Spleen (tissue), 11 donors: ENCODE data around the gene BPI. TPM values are rescaled to one million over a fixed set of nuclear protein-coding genes. Genes with fewer than 3 reads are reported as not detected.
"Not testable (repeated sequence)": the region's sequence is repeated elsewhere in the genome, so short reads cannot be mapped to it uniquely, and the experiment has no call there.

Experiments
- DNase-seq: peaks from one replicate; pipeline ENCODE4 v3.0.0-alpha.2; 2020
- H3K27ac ChIP-seq, 8 donors: fragments of 200-600 bp; sonication (generic) in 7 of 8; 1 replicate in 4 of 8; 2 replicates in 4 of 8; pipeline versions ENCODE4 v1.5.0 to v1.8.0; 2016 to 2021; ENCODE audit warnings: inconsistent platforms in 4 of 8, mild to moderate bottlenecking in 4 of 8, moderate library complexity in 1 of 8
- H3K27me3 ChIP-seq, 7 donors: fragments of 200-600 bp; sonication (generic) in 6 of 7; replicated peaks in 1 of 7; 1 replicate in 4 of 7; 2 replicates in 3 of 7; pipeline versions ENCODE4 v1.5.0 to v1.8.0; 2016 to 2021; ENCODE audit warnings: inconsistent platforms in 3 of 7, mild to moderate bottlenecking in 1 of 7
- H3K36me3 ChIP-seq, 6 donors: fragments of 200-600 bp; sonication (generic) in 5 of 6; 1 replicate in 4 of 6; 2 replicates in 2 of 6; pipeline versions ENCODE4 v1.5.0 to v1.8.0; 2016 to 2021; ENCODE audit warnings: inconsistent platforms in 2 of 6
- H3K4me1 ChIP-seq, 6 donors: fragments of 200-600 bp; sonication (generic) in 5 of 6; 1 replicate in 3 of 6; 2 replicates in 3 of 6; pipeline versions ENCODE4 v1.5.0 to v1.8.0; 2016 to 2021; ENCODE audit warnings: inconsistent platforms in 3 of 6
- H3K4me3 ChIP-seq, 8 donors: fragments of 200-600 bp; sonication (generic) in 7 of 8; 1 replicate in 4 of 8; 2 replicates in 4 of 8; pipeline versions ENCODE4 v1.5.0 to v1.8.0; 2016 to 2021; ENCODE audit warnings: inconsistent platforms in 4 of 8, mild to moderate bottlenecking in 4 of 8, moderate library complexity in 2 of 8
- H3K9me3 ChIP-seq, 8 donors: fragments of 200-600 bp; sonication (generic) in 7 of 8; 1 replicate in 4 of 8; 2 replicates in 4 of 8; pipeline versions ENCODE4 v1.5.0 to v1.8.0; 2016 to 2021; ENCODE audit warnings: inconsistent platforms in 4 of 8
- POLR2A ChIP-seq, 3 donors: fragments of 450-650 bp; IDR thresholded peaks; one replicate each; pipeline ENCODE4 v1.5.1; 2017; ENCODE audit warnings: antibody characterized with exemption in 3 of 3, mild to moderate bottlenecking in 1 of 3
- POLR2AphosphoS5 ChIP-seq, 3 donors: sonication (generic); formaldehyde crosslinking; IDR thresholded peaks; one replicate each; pipeline ENCODE4 v1.5.1; 2017; ENCODE audit warnings: antibody characterized with exemption in 3 of 3
- WGBS, 5 donors: extraction: QIAGEN DNeasy Blood & Tissue Kit in 3 of 5; methylation state at CpG; one replicate each; pipeline versions ENCODE4 v1.1.5 to v1.1.7; 2013 to 2018; 5-methylcytosine and 5-hydroxymethylcytosine counted together
- intact Hi-C: fragments of 100-400 bp; cut with DNase I; formaldehyde crosslinking; loops from one replicate; pipeline ENCODE4 v1.15.0; 2023; ENCODE audit warnings: low total_unique reads
- polyA plus RNA-seq, 3 donors: library from polyadenylated mRNA; stranded (reverse); fragments of 200-250 nt; gene quantifications; one replicate each; pipeline ENCODE4 v1.2.1, GENCODE V29; 2013
- total RNA-seq, 7 donors: library from RNA; depleted of rRNA in 3 of 7; stranded (reverse); fragments of >200 nt in 3 of 7; fragmentation: NEBNext Ultra II Directional in 4 of 7; extraction: Animal tissue kit (Norgen Biotek cat#: 25700) in 4 of 7; gene quantifications; one replicate each; pipeline versions ENCODE4 v1.1.0 to v1.2.1, GENCODE V29; 2016 to 2021
- TF ChIP-seq, protein P1 (sequence below), 11 experiments: fragments of 200-600 bp in 7 of 11; fragments of 450-650 bp in 4 of 11; sonication (generic) in 4 of 11; IDR thresholded peaks in 8 of 11; conservative IDR thresholded peaks in 3 of 11; 1 replicate in 7 of 11; 2 replicates in 4 of 11; pipeline versions ENCODE4 v1.4.0 to v1.8.0; 2016 to 2021; ENCODE audit warnings: antibody characterized with exemption in 11 of 11, inconsistent platforms in 4 of 11, mild to moderate bottlenecking in 1 of 11
- donor health status: healthy with polysubstance abuse.
- donor health status: DM: no; HTN: no; CAD: no; lungs with moderate emphysema.
- donor health status: DM: no; HTN: no; CAD: no.
- donor health status: Bipolar disorder and iron deficiency.
- donor health status: healthy.
- donor health status: DM: no; HTN: no; CAD: no.
- donor health status: DM: yes; HTN: yes; CAD: no.

The BPI gene
- total and polyA plus RNA-seq, 10 donors = 1.1 to 49.4 (median 4.3) TPM

DNA sequence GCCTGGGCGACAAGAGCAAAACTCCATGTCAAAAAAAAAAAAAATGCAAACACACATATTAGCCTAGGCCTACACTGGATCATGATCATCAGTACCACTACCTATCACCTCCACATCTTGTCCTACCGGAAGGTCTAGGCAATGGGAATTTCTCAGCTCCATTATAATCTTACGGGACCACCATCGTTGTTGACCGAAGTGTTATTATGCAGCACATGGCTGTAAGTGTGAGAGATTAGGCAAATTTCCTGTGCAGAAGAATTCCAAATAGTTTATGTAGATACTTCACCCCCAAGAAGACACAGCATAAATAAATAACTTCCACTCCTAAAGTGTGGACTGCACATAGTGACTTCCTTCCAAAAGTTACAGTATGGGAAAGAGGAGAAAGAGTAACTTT is 26.7 kb upstream of the BPI start:
- Histone ChIP-seq H3K4me3 (no peak overlapping the region), H3K36me3 (no peaks in the 10 kb centered on the region), H3K4me1 (peaks cover 0 to 10% (median 4%) of the 10 kb centered on the region in 6 donors), H3K9me3 (no peaks in the 10 kb centered on the region), H3K27me3 (no peaks in the 10 kb centered on the region), H3K27ac (no peak overlapping the region)
- no peak for DNase-seq
- TF ChIP-seq, protein P1, sequence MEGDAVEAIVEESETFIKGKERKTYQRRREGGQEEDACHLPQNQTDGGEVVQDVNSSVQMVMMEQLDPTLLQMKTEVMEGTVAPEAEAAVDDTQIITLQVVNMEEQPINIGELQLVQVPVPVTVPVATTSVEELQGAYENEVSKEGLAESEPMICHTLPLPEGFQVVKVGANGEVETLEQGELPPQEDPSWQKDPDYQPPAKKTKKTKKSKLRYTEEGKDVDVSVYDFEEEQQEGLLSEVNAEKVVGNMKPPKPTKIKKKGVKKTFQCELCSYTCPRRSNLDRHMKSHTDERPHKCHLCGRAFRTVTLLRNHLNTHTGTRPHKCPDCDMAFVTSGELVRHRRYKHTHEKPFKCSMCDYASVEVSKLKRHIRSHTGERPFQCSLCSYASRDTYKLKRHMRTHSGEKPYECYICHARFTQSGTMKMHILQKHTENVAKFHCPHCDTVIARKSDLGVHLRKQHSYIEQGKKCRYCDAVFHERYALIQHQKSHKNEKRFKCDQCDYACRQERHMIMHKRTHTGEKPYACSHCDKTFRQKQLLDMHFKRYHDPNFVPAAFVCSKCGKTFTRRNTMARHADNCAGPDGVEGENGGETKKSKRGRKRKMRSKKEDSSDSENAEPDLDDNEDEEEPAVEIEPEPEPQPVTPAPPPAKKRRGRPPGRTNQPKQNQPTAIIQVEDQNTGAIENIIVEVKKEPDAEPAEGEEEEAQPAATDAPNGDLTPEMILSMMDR (IDR thresholded peaks at IDR 0.05 in 8 of 11, conservative IDR thresholded peaks at IDR 0.05 in 3 of 11) = no peak
- no peak for TF ChIP-seq POLR2A (IDR thresholded peaks at IDR 0.05)
- TF ChIP-seq POLR2AphosphoS5 (IDR thresholded peaks at IDR 0.05) = no peak
- 87 to 97% (median 95%) methylated on average over 5 of the region's 5 CpGs for WGBS, 5 donors
- intact Hi-C loops = no loop called here

DNA sequence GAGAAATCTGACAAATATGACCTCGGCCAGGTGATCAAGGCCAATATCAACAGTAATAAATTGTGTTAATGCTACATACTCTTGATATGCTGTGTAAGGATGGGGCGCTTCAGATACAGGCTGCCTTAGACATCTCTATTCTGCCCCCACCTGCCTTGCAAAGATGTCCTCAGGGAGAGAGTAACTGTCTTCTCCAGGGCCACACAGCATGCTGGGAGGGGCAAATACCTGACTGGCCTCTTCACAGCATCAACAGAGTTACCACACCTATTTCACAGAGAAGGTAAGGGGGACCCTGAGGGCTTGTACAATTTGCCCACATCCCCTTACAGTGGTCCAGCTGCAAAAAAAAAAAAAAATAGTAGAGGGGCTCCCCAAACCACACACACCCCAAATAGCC is 26.3 kb upstream of the BPI start:
- TF ChIP-seq, protein P1 (IDR thresholded peaks at IDR 0.05 in 8 of 11, conservative IDR thresholded peaks at IDR 0.05 in 3 of 11) = no peak
- DNase-seq = no peak
- 86 to 94% (median 93%) methylated on average over 2 of the region's 2 CpGs for WGBS, 5 donors

DNA sequence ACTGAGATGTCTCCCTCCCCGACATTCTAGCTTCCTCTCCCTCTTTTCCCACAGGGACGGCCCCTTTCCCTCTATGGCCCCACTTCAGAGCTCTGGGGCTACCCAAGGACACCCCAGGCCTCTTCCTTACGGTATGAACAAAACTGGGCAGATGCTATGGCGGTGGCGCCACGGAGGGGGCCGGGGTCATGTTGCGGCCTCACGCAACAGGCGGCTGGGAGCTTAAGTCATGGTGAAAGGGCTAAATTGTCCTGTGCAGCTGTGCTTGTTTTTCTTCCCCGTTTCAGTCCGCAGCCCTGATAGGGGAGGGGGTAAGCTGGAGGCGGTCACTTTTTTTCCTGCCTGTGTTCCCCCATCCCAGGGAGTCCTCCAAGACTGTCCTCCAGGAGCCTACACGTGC is 25.8 kb upstream of the BPI start:
- Histone ChIP-seq H3K4me3 (no peak overlapping the region), H3K27ac (no peak overlapping the region), H3K27me3 (no peaks in the 10 kb centered on the region), H3K4me1 (peaks cover 0 to 10% (median 4%) of the 10 kb centered on the region in 6 donors), H3K9me3 (no peaks in the 10 kb centered on the region), H3K36me3 (no peaks in the 10 kb centered on the region)
- 73 to 83% (median 77%) methylated on average over 14 of the region's 14 CpGs for WGBS, 5 donors
- DNase-seq = no peak
- intact Hi-C loops = no loop called here
- TF ChIP-seq, protein P1 (IDR thresholded peaks at IDR 0.05 in 8 of 11, conservative IDR thresholded peaks at IDR 0.05 in 3 of 11) = no peak
- TF ChIP-seq POLR2A (IDR thresholded peaks at IDR 0.05) (no peak), POLR2AphosphoS5 (IDR thresholded peaks at IDR 0.05) (no peak)

More for the DNA sequence above, 26.3 kb upstream of the BPI start:
- no peak overlapping the region for H3K4me3 ChIP-seq
- H3K36me3 ChIP-seq = no peaks in the 10 kb centered on the region
- intact Hi-C loops = no loop called here
- H3K9me3 ChIP-seq = no peaks in the 10 kb centered on the region
- H3K27ac ChIP-seq = no peak overlapping the region
- peaks cover 0 to 10% (median 4%) of the 10 kb centered on the region in 6 donors for H3K4me1 ChIP-seq
- H3K27me3 ChIP-seq = no peaks in the 10 kb centered on the region

DNA sequence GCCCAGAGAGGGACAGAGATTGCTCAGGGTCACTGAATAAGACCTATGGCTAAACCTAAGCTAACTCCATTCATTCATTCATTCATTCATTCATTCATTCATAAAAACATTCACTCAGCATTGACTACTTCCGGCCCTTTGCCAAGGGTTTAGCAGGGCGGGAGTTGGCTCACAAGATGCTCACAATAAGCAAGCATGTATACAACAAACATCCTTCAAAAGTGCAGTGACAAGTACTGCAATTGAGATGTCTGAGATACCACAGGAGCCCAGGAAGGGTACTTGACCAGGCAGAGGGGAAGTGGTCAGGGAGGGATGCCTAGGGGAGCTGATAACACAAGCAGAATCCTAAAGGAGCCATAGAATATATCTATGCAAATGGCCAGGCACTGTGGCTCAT is 25.2 kb upstream of the BPI start:
- no peak for DNase-seq
- H3K27ac ChIP-seq = no peak overlapping the region
- H3K9me3 ChIP-seq = no peaks in the 10 kb centered on the region
- no peaks in the 10 kb centered on the region for H3K36me3 ChIP-seq
- TF ChIP-seq POLR2AphosphoS5 (IDR thresholded peaks at IDR 0.05) (no peak), POLR2A (IDR thresholded peaks at IDR 0.05) (no peak)
- TF ChIP-seq, protein P1 (IDR thresholded peaks at IDR 0.05 in 8 of 11, conservative IDR thresholded peaks at IDR 0.05 in 3 of 11) = no peak
- intact Hi-C loops = no loop called here
- 83 to 94% (median 94%) methylated on average over 2 of the region's 2 CpGs for WGBS, 5 donors
- no peaks in the 10 kb centered on the region for H3K27me3 ChIP-seq
- H3K4me1 ChIP-seq = peaks cover 0 to 10% (median 4%) of the 10 kb centered on the region in 6 donors
- no peak overlapping the region for H3K4me3 ChIP-seq

DNA sequence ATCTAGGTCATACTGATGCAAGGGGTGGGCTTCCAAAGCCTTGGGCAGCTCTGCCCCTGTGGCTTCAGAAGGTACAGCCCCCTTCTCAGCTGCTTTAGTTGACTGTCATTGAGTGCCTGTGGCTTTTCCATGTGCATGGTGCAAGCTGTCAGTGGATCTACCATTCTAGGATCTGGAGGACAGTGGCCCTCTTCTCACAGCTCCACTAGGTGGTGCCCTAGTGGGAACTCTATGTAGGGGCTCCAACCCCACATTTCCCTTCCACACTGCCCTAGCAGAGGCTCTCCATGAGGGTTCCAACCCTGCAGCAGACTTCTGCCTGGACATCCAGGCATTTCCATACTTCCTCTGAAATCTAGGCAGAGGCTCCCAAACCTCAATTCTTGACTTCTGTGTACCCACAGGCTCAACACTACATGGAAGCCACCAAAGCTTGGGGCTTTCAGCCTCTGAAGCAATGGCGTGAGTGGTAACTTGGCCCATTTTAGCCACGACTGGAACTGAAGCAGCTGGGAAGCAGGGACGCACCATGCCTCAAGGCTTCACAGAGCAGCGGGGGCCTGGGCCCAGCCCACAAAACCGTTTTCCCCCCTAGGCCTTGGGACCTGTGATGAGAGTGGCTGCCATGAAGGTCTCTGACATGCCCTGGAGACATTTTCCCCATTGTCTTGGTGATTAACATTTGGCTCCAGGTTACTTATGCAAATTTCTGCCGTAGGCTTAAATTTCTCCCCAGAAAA is 22.6 kb upstream of the BPI start:
- H3K27ac ChIP-seq, H3K4me3 ChIP-seq, DNase-seq, H3K36me3 ChIP-seq, H3K9me3 ChIP-seq, intact Hi-C loops, H3K27me3 ChIP-seq, H3K4me1 ChIP-seq: not testable (repeated sequence)
- WGBS, 5 donors = 85 to 97% (median 92%) methylated on average over 5 to 6 of the region's 6 CpGs
